Measurements from ENCODE around the gene PTPRN2.

GRCh38 chr7:158206341-158206740 lies 381.3 kb downstream of the PTPRN2 start:
- TF ChIP-seq CTCF (conservative IDR thresholded peaks at IDR 0.05 in 1 of 2, IDR thresholded peaks at IDR 0.05 in 1 of 2; ENCODE audit: low read depth in 1 of 2, low read length in 2 of 2) (no peak), EZH2 (IDR thresholded peaks at IDR 0.05; ENCODE audit: low read length, missing control alignments) (no peak)

Data from fibroblast of lung (primary cell).